ENCODE measurements around the gene CDC14A.

CDC14A gene

DNA sequence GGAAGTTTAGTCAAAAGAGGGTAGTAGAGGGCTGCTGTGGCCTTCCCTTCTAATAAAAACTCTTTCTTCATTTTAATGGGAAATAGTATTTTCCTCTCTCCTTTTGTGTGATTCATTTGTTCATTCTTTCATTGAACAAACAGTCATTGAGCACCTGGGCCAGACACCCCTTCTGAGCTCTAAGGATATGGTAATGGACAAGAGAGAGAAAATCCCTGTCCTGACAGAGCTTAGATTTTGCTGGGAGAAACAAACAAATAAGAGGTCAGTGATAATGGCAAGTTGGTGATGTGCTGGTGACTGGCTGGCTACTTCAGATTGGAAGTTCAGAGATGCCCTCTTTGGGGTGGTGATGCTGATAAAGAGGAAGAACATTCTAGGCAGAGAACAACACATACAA is 59.3 kb downstream of the CDC14A start:
- POLR2A ChIA-PET: no interaction called here
- CTCF ChIA-PET: interaction anchor here (1.5 to 2.0 kb wide), 2 partner anchors 11 to 19 kb away, joined by 3 to 8 read pairs; no protein-coding TSS in a partner anchor

DNA sequence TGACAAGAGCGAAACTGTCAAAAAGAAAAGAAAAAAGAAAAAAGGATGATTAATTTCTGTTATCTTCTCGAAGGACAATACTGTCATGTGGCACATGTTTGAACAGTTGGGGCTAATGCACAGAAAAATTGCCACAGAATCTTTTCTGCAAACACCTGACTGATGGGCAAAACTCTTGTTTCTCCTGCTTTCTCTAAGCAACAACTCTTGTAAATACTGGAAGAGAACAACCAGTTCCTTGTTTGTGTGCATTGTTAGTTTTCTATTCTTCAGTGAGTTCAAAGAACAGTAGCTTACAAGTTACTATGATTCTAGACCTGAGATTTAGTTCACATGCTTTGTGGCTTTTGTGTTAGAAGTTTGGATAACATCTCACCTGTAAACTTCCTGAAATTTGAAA is 60.7 kb downstream of the CDC14A start:
- DNase-seq (ENCODE audit: extremely low spot score): no peak
- ChIA-PET CTCF (interaction anchor here (0.9 to 2.2 kb wide), 8 partner anchors 8 to 21 kb away, joined by 3 to 11 read pairs (median 3); no protein-coding TSS in a partner anchor), POLR2A (no interaction called here)
- TF ChIP-seq, protein P1, sequence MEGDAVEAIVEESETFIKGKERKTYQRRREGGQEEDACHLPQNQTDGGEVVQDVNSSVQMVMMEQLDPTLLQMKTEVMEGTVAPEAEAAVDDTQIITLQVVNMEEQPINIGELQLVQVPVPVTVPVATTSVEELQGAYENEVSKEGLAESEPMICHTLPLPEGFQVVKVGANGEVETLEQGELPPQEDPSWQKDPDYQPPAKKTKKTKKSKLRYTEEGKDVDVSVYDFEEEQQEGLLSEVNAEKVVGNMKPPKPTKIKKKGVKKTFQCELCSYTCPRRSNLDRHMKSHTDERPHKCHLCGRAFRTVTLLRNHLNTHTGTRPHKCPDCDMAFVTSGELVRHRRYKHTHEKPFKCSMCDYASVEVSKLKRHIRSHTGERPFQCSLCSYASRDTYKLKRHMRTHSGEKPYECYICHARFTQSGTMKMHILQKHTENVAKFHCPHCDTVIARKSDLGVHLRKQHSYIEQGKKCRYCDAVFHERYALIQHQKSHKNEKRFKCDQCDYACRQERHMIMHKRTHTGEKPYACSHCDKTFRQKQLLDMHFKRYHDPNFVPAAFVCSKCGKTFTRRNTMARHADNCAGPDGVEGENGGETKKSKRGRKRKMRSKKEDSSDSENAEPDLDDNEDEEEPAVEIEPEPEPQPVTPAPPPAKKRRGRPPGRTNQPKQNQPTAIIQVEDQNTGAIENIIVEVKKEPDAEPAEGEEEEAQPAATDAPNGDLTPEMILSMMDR (IDR thresholded peaks at IDR 0.05; ENCODE audit: control extremely low read depth, extremely low read depth, low read depth, missing control alignments): no peak

More for the DNA sequence above, 59.3 kb downstream of the CDC14A start:
- DNase-seq (ENCODE audit: extremely low spot score): no peak
- TF ChIP-seq, protein P1 (IDR thresholded peaks at IDR 0.05; ENCODE audit: control extremely low read depth, extremely low read depth, low read depth, missing control alignments): no peak

DNA sequence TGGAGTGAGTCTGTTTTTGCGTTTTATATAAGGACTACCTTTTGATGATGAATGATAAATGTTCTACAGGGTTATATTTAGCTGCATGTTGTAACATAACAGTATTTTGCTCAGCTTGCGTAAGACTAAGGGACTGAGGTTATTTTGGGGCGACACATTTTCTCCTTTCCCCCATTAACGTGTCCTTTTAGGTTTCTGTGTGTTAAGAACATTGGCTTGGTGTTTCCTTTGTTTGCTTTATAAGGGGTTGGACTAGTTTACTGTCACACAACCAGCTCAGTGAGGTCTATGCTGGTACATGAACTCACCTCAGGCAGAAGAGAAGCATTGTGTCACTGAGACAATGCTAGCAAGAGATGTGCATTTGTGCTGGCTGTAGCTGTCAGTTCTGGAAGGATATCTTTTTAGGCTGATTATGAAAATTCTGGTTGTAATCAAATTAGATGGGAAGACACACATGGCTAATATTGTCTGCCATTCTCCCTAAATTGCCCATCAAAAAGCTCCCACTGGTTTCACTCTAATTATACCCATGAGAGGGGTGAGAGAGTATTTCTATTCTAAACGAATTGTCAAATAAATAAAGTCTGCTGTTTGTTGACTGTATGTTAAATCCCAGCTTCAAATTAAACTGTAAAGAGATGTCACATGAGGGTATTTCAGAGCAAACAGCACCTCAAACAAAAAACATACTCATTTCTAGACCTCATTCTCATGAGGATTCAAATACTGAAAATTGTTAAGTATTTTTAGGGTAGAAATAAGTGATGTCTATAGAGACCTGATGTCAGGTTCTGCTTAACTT is 62.6 kb downstream of the CDC14A start:
- POLR2A ChIA-PET: interaction anchor here (0.8 kb wide), 1 partner anchor 10 kb away, joined by 3 read pairs; no protein-coding TSS in a partner anchor
- CTCF ChIA-PET: interaction anchor here (1.2 to 2.2 kb wide), 3 partner anchors 8 to 11 kb away, joined by 3 to 11 read pairs (median 8); no protein-coding TSS in a partner anchor
- DNase-seq (ENCODE audit: extremely low spot score): no peak
- TF ChIP-seq, protein P1 (IDR thresholded peaks at IDR 0.05; ENCODE audit: control extremely low read depth, extremely low read depth, low read depth, missing control alignments): no peak

DNA sequence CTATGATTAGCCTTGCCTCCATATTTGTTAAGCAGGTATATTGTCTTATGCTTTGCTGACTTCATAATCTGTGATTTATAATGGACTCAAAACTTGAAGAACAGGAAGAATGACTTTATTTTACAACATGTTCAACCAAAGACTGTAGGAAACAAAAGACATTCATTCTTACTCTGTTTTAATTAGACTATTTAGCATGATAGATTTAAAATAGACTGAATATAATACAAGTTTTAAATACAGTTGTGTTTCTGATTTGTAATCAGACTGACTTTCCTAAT is 63.1 kb downstream of the CDC14A start:
- TF ChIP-seq, protein P1 (IDR thresholded peaks at IDR 0.05; ENCODE audit: control extremely low read depth, extremely low read depth, low read depth, missing control alignments): no peak
- ChIA-PET POLR2A (interaction anchor here (0.8 kb wide), 1 partner anchor 9 kb away, joined by 3 read pairs; no protein-coding TSS in a partner anchor), CTCF (interaction anchor here (1.2 kb wide), 1 partner anchor 11 kb away, joined by 3 read pairs; no protein-coding TSS in a partner anchor)
- DNase-seq (ENCODE audit: extremely low spot score): no peak

DNA sequence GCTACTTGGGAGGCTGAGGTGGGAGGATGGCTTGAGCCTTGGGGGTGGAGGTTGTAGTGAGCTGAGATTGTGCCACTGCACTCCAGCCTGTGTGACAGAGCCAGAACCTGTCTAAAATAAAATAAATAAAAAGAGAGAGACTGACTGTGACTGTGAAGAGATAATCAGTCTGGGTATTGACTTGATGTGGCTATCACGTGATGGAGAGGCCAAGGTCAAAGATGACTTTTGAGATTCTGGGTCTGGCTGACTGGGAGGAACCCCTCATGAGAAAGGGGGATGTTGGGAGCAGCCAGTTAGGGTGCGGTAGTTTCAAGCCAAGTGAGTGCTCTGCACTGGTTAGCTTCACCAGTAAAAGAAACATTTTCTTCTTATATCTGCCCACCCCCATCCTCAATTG is 66.8 kb downstream of the CDC14A start:
- DNase-seq (ENCODE audit: extremely low spot score): no peak
- POLR2A ChIA-PET: no interaction called here
- TF ChIP-seq, protein P1 (IDR thresholded peaks at IDR 0.05; ENCODE audit: control extremely low read depth, extremely low read depth, low read depth, missing control alignments): no peak
- CTCF ChIA-PET: interaction anchor here (0.9 to 1.6 kb wide), 4 partner anchors 9 to 16 kb away, joined by 3 to 8 read pairs (median 3); no protein-coding TSS in a partner anchor

DNA sequence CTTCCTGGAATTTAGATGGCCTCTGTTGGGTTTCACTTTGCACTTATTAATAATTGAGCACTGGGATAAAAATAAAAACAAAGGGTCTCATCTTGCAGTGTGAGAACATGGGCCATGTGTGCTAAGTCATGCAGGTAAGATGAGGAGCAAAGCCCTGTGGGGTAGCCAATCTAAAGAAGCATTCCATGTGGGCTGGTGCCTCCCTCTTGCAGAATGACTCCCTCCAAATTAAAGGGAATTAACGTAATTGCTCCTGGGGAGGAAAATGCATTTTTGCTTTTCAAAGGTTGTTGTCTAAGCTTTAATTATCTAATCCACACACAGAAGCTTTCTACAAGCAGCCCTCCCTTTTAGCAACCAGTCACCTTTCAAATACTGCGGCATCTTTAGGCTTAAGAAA is 69.8 kb downstream of the CDC14A start:
- TF ChIP-seq, protein P1 (IDR thresholded peaks at IDR 0.05; ENCODE audit: control extremely low read depth, extremely low read depth, low read depth, missing control alignments): no peak
- no peak for DNase-seq (ENCODE audit: extremely low spot score)
- CTCF ChIA-PET: interaction anchor here (1.4 to 4.0 kb wide), 5 partner anchors 11 to 42 kb away, joined by 3 to 15 read pairs (median 8); no protein-coding TSS in a partner anchor
- POLR2A ChIA-PET: no interaction called here
